NCI-H510A treated with DMSO at 0.1 percent for 48 hours (cell line): ENCODE measurements around the gene AMBRA1.
A peak's percentile ranks its signal among the peaks of the same experiment; 100 is the strongest.

Source experiments
- DNase-seq: peaks from one replicate; lab custom pipeline; 2025; lab: John Stamatoyannopoulos, UW

Gene AMBRA1

GRCh38 chr11:46593550-46594373, at the start of gene AMBRA1:
TSS of gene AMBRA1 (minus strand) at chr11:46594023. CDS start at chr11:46548380, 45,643 bp downstream.
- peak; percentile 21 for DNase-seq

GRCh38 chr11:46643531-46643930, 49.7 kb upstream of the AMBRA1 start:
- DNase-seq = no peak

DNA sequence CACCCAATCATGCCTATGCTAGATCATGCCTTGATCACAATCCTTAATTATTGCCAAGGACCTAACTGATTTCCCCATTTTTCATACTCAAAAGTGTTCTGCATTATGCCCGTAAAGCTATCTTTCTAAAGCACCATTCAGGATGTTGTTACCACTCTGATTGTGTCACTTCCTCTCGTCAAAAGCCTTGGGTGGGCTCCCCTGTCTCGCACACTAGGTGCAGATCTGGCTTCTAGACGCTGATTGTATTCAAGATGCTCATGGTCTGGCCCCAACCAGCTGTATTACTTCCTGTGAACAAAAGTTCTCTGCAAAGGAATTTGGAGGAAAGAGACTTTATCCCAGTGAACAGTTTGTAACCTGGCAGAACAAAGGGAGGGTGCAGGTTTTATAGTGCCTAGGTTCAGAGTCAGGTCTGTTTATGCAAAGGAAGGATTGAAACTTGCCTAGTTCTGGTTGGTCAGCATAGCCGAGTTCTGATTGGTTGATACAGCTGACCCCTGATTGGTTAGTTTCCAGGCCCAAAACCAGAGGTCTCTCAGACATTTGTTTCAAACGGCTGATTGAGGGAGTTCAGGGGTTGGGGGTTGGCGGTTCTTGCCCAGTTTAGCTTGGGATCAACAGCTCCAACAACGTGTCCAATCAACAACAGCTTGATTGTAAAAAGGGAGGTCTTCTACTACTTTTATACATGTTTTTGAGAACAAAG, 49.0 kb upstream of the AMBRA1 start:
- no peak for DNase-seq

DNA sequence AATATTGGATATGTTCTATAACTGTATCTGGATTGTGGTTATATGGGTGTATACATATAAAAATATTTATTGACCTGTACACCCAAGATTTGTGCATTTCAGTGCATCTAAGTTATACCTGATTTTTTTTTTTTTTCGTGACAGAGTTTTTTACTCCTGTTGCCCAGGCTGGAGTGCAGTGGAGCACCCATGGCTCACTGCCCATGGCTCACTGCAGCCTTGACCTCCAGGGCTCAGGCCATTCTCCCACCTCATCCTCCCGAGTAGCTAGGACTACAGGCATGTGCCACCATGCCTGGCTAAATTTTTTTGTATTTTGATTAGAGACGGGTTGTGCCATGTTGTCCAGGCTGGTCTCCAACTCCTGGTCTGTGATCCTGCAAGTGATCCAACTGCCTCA, 47.8 kb upstream of the AMBRA1 start:
- no peak for DNase-seq

GRCh38 chr11:46640036-46640788, 46.4 kb upstream of the AMBRA1 start:
- DNase-seq = no peak

DNA sequence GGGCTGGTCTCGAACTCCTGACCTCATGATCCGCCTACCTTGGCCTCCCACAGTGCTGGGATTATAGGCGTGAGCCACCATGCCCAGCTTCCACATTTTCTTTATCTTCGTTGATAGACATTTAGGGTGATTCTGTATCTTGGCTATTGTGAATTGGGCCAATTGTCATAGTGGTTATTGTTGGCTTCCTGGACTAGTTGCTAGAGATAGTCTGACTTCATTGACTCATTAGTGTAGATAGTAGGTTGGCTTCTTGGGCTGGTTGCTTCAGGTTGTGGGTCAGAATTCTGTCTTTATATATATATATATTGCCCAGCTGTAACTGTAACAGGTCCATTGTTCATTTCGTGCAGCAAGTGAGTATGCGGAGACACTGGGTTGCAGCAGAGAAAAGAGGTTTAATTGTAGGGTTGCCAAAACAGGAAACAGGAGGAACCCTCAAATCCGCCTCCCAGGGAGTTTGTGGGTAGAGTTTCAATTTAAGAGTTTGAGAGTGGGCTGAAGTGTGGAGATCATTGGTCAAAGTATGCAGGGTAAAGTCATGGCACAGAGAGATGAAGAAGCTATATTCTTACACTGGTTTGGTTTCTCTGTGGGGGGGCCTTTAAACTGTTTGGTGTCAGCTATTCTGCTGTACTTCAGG, 45.5 kb upstream of the AMBRA1 start:
- no peak for DNase-seq

DNA sequence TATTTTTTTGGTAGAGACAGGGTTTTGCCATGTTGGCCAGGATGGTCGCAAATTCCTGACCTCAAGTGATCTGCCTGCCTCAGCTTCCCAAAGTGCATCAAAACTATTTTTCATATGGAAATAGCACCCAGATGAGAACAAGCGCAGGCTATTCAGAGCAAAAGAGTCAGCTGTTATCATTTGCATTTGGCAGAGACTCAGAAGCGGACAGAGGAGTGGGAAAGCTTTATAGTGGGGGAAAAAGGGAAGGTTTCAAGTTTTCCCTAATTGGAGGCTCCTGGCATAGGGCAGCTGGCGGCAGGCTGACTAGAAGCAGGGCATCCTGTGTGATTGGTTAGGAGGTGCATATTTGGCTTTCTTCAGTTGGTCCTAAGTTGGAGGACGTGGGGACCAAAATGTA, 43.7 kb upstream of the AMBRA1 start:
- no peak for DNase-seq

- no peak for DNase-seq
These were observed 41.8 kb upstream of the AMBRA1 start for GRCh38 chr11:46635557-46636139.

- no peak for DNase-seq
These were observed 39.7 kb upstream of the AMBRA1 start for GRCh38 chr11:46633291-46634217.

- no peak for DNase-seq
These were observed 38.7 kb upstream of the AMBRA1 start for GRCh38 chr11:46632502-46632901.

- DNase-seq = no peak
These were observed 37.9 kb upstream of the AMBRA1 start for GRCh38 chr11:46631676-46632075.

GRCh38 chr11:46630237-46630636, 36.4 kb upstream of the AMBRA1 start:
- DNase-seq = no peak

GRCh38 chr11:46628961-46629360, 35.1 kb upstream of the AMBRA1 start:
- no peak for DNase-seq

GRCh38 chr11:46625406-46625805, 31.6 kb upstream of the AMBRA1 start:
- DNase-seq = no peak

DNA sequence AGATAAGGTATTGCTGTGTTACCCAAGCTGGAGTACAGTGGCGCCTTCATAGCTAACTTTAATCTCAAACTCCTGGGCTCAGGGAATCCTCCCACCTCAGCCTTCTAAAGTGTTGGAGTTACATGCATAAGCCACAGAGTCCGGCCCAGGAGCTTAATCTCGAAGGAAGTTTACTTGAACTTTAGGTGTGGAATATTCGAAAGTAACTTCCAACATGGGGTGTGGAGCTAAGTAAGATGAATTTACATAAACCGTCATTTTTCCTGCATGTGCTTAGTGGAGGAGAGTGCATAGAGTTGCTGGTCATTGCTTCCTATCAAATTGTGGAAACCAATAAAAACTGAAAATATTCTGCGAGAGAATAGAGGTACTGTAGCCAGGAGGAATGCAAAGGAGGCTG, 25.0 kb upstream of the AMBRA1 start:
- DNase-seq = no peak

DNA sequence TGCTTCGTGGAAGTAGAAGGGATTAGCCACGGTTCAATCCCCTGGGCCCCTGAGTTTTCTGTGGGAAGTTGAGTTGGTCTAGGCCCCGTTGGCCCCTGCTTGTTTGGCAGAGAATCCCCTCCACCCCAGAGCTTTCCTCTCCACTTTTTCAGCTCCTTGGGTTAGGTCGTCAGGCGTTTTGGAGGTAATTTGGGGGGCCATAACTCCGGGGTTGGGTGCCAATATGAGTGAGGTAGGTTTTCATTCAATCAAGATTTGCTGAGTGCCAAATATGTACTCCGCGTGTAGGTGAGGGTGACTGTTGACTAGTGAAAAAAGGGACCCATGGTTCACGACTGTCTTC, 24.1 kb upstream of the AMBRA1 start:
- no peak for DNase-seq

- peak; percentile 35 for DNase-seq
These were observed 23.5 kb upstream of the AMBRA1 start, which contains the start of the genes ATG13 and HARBI1 for GRCh38 chr11:46617134-46617971. TSS of gene ATG13 (plus strand) at chr11:46617553. CDS start at chr11:46644292, 26,739 bp downstream. TSS of gene HARBI1 (minus strand) at chr11:46617227. CDS start at chr11:46616237, 990 bp downstream.

- DNase-seq = peak; percentile 0
These were observed 22.8 kb upstream of the AMBRA1 start for GRCh38 chr11:46616551-46617133.

- no peak for DNase-seq
These were observed 21.9 kb upstream of the AMBRA1 start for GRCh38 chr11:46615756-46616155.
